H9 (cell line): ENCODE data around the gene IL5. TPM values are rescaled to one million over a fixed set of nuclear protein-coding genes. Genes with fewer than 3 reads are reported as not detected.
A peak's percentile ranks its signal among the peaks of the same experiment; 100 is the strongest.

ENCODE experiments used
- DNase-seq: peaks from one replicate; pipeline ENCODE4 v3.0.0-alpha.2; 2017
- H2AFZ ChIP-seq: one replicate; pipeline ENCODE4 v1.6.1; 2013; ENCODE audit warnings: mild to moderate bottlenecking, low read length, control low read depth, moderate library complexity
- H2AK5ac ChIP-seq: 2 replicates; pipeline ENCODE4 v1.6.1; 2013; ENCODE audit warnings: low read length, control low read depth, mixed read lengths; ENCODE audit not compliant: insufficient read length
- H2BK120ac ChIP-seq: one replicate; pipeline ENCODE4 v1.6.1; 2013; ENCODE audit warnings: low read depth, mild to moderate bottlenecking, low read length, control low read depth, inconsistent platforms; ENCODE audit not compliant: poor library complexity, severe bottlenecking
- H2BK12ac ChIP-seq: 2 replicates; pipeline ENCODE4 v1.6.1; 2013; ENCODE audit warnings: low read length, control low read depth, mixed read lengths, low read depth; ENCODE audit not compliant: insufficient read length
- H2BK15ac ChIP-seq: 2 replicates; pipeline ENCODE4 v1.6.1; 2013; ENCODE audit warnings: low read depth, low read length, control low read depth
- H2BK20ac ChIP-seq: one replicate; pipeline ENCODE4 v1.6.1; 2013; ENCODE audit warnings: low read depth, mild to moderate bottlenecking, low read length, control low read depth, inconsistent platforms; ENCODE audit not compliant: poor library complexity, severe bottlenecking
- H2BK5ac ChIP-seq: 2 replicates; pipeline ENCODE4 v1.6.1; 2013; ENCODE audit warnings: low read length, control low read depth, mixed read lengths; ENCODE audit not compliant: insufficient read length
- H3K14ac ChIP-seq: 2 replicates; pipeline ENCODE4 v1.6.1; 2013; ENCODE audit warnings: low read length, control low read depth; ENCODE audit not compliant: insufficient read depth
- H3K18ac ChIP-seq: 2 replicates; pipeline ENCODE4 v1.6.1; 2013; ENCODE audit warnings: low read depth, mild to moderate bottlenecking, mixed read lengths, low read length, control low read depth; ENCODE audit not compliant: insufficient read length
- H3K23ac ChIP-seq: 2 replicates; pipeline ENCODE4 v1.6.1; 2013; ENCODE audit warnings: low read length, control low read depth, mixed read lengths, low read depth; ENCODE audit not compliant: insufficient read length
- H3K23me2 ChIP-seq: 2 replicates; pipeline ENCODE4 v1.6.1; 2013; ENCODE audit warnings: low read depth, mild to moderate bottlenecking, mixed read lengths, low read length, control low read depth; ENCODE audit not compliant: insufficient read length, poor library complexity, severe bottlenecking
- H3K27ac ChIP-seq: 2 replicates; pipeline ENCODE4 v1.5.1; 2013; ENCODE audit warnings: low read length, control low read depth, mixed read lengths, low read depth; ENCODE audit not compliant: insufficient read length
- H3K27me3 ChIP-seq: 2 replicates; pipeline ENCODE4 v1.6.1; 2013; ENCODE audit warnings: low read length, control low read depth, inconsistent platforms; ENCODE audit not compliant: insufficient read depth
- H3K4ac ChIP-seq: 2 replicates; pipeline ENCODE4 v1.6.1; 2013; ENCODE audit warnings: low read depth, mild to moderate bottlenecking, control low read depth, inconsistent platforms, low read length, moderate library complexity
- H3K4me1 ChIP-seq: 2 replicates; pipeline ENCODE4 v1.6.1; 2013; ENCODE audit warnings: low read length, control low read depth, inconsistent platforms; ENCODE audit not compliant: insufficient read depth
- H3K4me2 ChIP-seq: 2 replicates; pipeline ENCODE4 v1.6.1; 2013; ENCODE audit warnings: low read length, control low read depth, mixed read lengths; ENCODE audit not compliant: insufficient read length, insufficient read depth
- H3K56ac ChIP-seq: 2 replicates; pipeline ENCODE4 v1.6.1; 2013; ENCODE audit warnings: low read depth, mild to moderate bottlenecking, mixed read lengths, low read length, control low read depth; ENCODE audit not compliant: insufficient read length
- H3K79me1 ChIP-seq: 2 replicates; pipeline ENCODE4 v1.6.1; 2013; ENCODE audit warnings: low read depth, mild to moderate bottlenecking, moderate library complexity, low read length, control low read depth, inconsistent platforms; ENCODE audit not compliant: insufficient read depth, poor library complexity, severe bottlenecking
- H3K79me2 ChIP-seq: 2 replicates; pipeline ENCODE4 v1.6.1; 2013; ENCODE audit warnings: low read length, control low read depth, inconsistent platforms; ENCODE audit not compliant: insufficient read depth
- H3K9ac ChIP-seq: 2 replicates; pipeline ENCODE4 v1.6.1; 2013; ENCODE audit warnings: low read length, control low read depth, mixed read lengths; ENCODE audit not compliant: insufficient read length; ENCODE audit errors: extremely low read depth
- H3K9me3 ChIP-seq: one replicate; pipeline ENCODE4 v1.6.1; 2013; ENCODE audit warnings: low read depth, low read length, inconsistent platforms; ENCODE audit not compliant: control insufficient read depth
- H3T11ph ChIP-seq: one replicate; pipeline ENCODE4 v1.6.1; 2013; ENCODE audit warnings: mild to moderate bottlenecking, low read length, control low read depth, inconsistent platforms
- H4K20me1 ChIP-seq: one replicate; pipeline ENCODE4 v1.6.1; 2013; ENCODE audit not compliant: control insufficient read depth, insufficient read length, insufficient read depth
- H4K5ac ChIP-seq: 2 replicates; pipeline ENCODE4 v1.6.1; 2013; ENCODE audit warnings: low read depth, mild to moderate bottlenecking, mixed read lengths, low read length, control low read depth; ENCODE audit not compliant: insufficient read length
- H4K8ac ChIP-seq: replicated peaks from 2 replicates; pipeline ENCODE4 v1.6.1; 2013; ENCODE audit warnings: low read length, control low read depth, mixed read lengths, low read depth; ENCODE audit not compliant: insufficient read length
- H4K91ac ChIP-seq: 2 replicates; pipeline ENCODE4 v1.6.1; 2013; ENCODE audit warnings: low read depth, mild to moderate bottlenecking, moderate library complexity, mixed read lengths, low read length, control low read depth; ENCODE audit not compliant: insufficient read length
- H3K27ac Mint-ChIP-seq, 3 experiments: 2 replicates in 2 of 3; 3 replicates in 1 of 3; pipeline ENCODE4 v1.8.0; 2020 to 2021; ENCODE audit warnings: mixed read lengths in 3 of 3, mild to moderate bottlenecking in 1 of 3, moderate library complexity in 1 of 3
- H3K27me3 Mint-ChIP-seq: 2 replicates; pipeline ENCODE4 v1.8.0; 2021; ENCODE audit warnings: low read depth, mild to moderate bottlenecking, moderate library complexity, mixed read lengths
- H3K36me3 Mint-ChIP-seq, 3 experiments: 2 replicates in 2 of 3; 3 replicates in 1 of 3; pipeline ENCODE4 v1.8.0; 2020 to 2021; ENCODE audit warnings: low read depth in 3 of 3, mixed read lengths in 3 of 3; ENCODE audit not compliant: insufficient read depth in 1 of 3
- H3K4me1 Mint-ChIP-seq, 2 experiments: 2 replicates each; pipeline ENCODE4 v1.8.0; 2020; ENCODE audit warnings: mixed read lengths in 2 of 2
- H3K4me3 Mint-ChIP-seq, 2 experiments: 2 replicates in 1 of 2; 3 replicates in 1 of 2; pipeline ENCODE4 v1.8.0; 2020 to 2021; ENCODE audit warnings: mild to moderate bottlenecking in 2 of 2, mixed read lengths in 2 of 2, moderate library complexity in 1 of 2
- H3K9me3 Mint-ChIP-seq, 2 experiments: 2 replicates in 1 of 2; 3 replicates in 1 of 2; pipeline ENCODE4 v1.8.0; 2020; ENCODE audit warnings: mild to moderate bottlenecking in 2 of 2, mixed read lengths in 2 of 2, moderate library complexity in 1 of 2
- CTCF ChIP-seq: fragments of 200-600 bp; sonication (generic); conservative IDR thresholded peaks from 3 replicates; pipeline ENCODE4 v1.8.0; 2021; ENCODE audit warnings: antibody characterized with exemption, mild to moderate bottlenecking
- WGBS: extraction: QIAGEN DNeasy Blood & Tissue Kit; methylation state at CpG from one replicate; pipeline ENCODE4 v1.1.7; 2013; ENCODE audit warnings: missing lambda C conversion rate, low lambda C conversion rate, mixed read lengths; ENCODE audit not compliant: insufficient read length; ENCODE audit errors: extremely low coverage; 5-methylcytosine and 5-hydroxymethylcytosine counted together
- total RNA-seq: library from RNA; stranded (reverse); gene quantifications from 2 replicates; pipeline ENCODE4 v1.2.1, GENCODE V29; 2021

Gene IL5
- total RNA-seq, 1 experiment from 2014 or later = not detected

- no peak overlapping the region for H4K91ac ChIP-seq
- H3K23ac ChIP-seq = no peak overlapping the region
- H2BK12ac ChIP-seq = no peak overlapping the region
- H2BK5ac ChIP-seq = no peak overlapping the region
- no peak overlapping the region for H3K14ac ChIP-seq
- WGBS = no CpG with 5 or more reads among the region's 8 CpGs
- H3T11ph ChIP-seq = no peak overlapping the region
- DNase-seq = no peak
- no peak overlapping the region for H3K27ac ChIP-seq
- no peaks in the 10 kb centered on the region for H3K36me3 Mint-ChIP-seq
- H3K18ac ChIP-seq = no peak overlapping the region
- H4K5ac ChIP-seq = no peak overlapping the region
- H2BK120ac ChIP-seq = no peak overlapping the region
- no peak overlapping the region for H3K9ac ChIP-seq
- H3K9me3 ChIP-seq = no peaks in the 10 kb centered on the region
- H3K23me2 ChIP-seq = no peaks in the 10 kb centered on the region
- H2BK20ac ChIP-seq = no peak overlapping the region
- no peak overlapping the region for H2AFZ ChIP-seq
- no peak overlapping the region for H3K4ac ChIP-seq
- no peak overlapping the region for H4K8ac ChIP-seq
- H2BK15ac ChIP-seq = no peak overlapping the region
- H2AK5ac ChIP-seq = no peak overlapping the region
- H3K27me3 ChIP-seq = no peaks in the 10 kb centered on the region
- H3K4me2 ChIP-seq = peak overlapping the region; percentile 21
- H3K56ac ChIP-seq = no peak overlapping the region
- H3K27ac Mint-ChIP-seq = no peak overlapping the region
- peaks cover 2 to 5% of the 10 kb centered on the region in 2 experiments; a peak in 2 of 5 replicates for H3K9me3 Mint-ChIP-seq
- peak; percentile 3; the same call in 2 of the 3 replicates for TF ChIP-seq CTCF
- no peaks in the 10 kb centered on the region for H3K79me1 ChIP-seq
- H3K4me1 Mint-ChIP-seq = peaks cover 0 to 2% of the 10 kb centered on the region in 2 experiments; a peak in 2 of 4 replicates
- H4K20me1 ChIP-seq = no peaks in the 10 kb centered on the region
- peak overlapping the region in 1 of 2 experiments; percentile 65; a peak in 2 of 5 replicates for H3K4me3 Mint-ChIP-seq
- H3K79me2 ChIP-seq = no peaks in the 10 kb centered on the region
- H3K27me3 Mint-ChIP-seq = peaks cover 15% of the 10 kb centered on the region
- no peaks in the 10 kb centered on the region for H3K4me1 ChIP-seq
Measured at GRCh38 chr5:132526974-132527564, 16.3 kb downstream of the IL5 start.
